ENCODE measurements around the gene PLCB1.

The PLCB1 gene

DNA sequence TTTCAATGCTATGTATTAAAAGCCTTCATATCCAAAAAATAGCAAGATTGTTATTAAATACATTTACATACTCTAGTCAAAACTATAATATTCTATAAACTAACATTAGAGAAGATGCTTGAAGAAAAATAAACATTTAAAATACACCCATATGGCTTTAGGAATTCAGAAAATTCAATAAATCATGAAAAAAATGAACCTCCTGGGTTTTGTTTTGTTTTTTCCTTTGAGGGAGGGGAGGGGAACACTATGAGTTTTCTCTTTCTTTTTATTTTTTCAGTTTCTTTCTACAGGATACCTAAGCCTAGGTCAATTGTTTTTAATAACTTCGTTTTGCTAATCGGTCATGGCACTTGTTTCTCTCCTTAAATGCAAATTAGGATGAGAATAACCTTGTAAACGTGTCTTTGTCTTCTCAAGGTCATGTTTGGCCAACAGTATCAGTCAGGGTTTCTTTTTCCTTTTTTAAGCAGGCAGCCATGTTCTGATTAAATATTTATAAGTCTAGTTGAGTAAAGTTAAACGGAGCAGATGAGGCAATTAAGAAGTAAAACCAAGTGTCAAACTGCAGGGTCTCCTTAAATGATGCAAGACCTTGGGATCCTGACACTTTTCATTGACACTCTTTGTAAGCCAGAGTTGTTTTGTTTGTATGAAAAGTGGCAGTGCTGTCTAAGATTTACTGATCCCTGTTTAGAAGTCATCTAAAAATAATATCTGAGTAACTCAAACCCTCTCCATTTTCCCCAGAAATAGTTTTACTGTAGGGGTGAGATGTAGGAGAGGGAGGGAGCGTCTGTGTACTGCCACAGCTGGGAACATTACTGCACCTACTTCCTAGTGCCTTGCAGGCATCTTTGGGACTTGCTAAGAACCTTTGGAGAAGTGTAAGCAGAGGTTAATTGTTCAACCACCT, 392.3 kb downstream of the PLCB1 start:
- no peak for DNase-seq

DNA sequence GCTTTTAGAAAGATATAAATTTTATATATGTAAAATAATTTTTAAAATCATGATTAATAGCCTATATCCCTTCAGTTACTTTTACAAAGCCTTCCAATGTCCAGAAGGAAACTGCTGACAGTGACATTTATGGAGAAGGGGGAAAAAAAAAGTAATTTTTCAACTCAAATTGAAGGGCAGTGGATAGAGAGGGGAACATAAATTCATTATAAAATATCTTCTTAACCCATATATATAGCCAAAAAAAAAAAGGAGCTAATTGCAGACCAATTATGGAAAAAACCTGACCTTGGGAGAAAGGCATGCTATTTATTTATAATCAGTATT, 392.9 kb downstream of the PLCB1 start:
- no peak for DNase-seq

DNA sequence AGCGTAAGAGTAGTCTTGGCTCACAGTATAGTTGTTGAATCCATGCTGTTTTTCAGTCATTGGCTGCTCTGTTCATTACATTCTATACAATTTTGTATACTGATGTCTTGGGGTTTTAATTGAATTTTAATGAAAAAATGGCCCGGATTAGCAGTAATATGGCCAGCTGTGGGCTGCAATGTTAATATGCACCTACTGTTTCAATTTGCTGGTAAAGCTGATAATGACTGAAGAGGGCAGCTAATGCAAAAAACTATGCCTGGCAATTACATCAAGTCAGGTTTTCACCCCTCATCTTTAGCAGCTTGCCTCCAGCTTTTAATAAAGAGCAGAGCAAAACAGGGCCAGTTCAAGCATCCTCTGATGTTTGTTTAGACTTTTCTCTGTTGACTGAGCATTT, 394.5 kb downstream of the PLCB1 start:
- DNase-seq = no peak

DNA sequence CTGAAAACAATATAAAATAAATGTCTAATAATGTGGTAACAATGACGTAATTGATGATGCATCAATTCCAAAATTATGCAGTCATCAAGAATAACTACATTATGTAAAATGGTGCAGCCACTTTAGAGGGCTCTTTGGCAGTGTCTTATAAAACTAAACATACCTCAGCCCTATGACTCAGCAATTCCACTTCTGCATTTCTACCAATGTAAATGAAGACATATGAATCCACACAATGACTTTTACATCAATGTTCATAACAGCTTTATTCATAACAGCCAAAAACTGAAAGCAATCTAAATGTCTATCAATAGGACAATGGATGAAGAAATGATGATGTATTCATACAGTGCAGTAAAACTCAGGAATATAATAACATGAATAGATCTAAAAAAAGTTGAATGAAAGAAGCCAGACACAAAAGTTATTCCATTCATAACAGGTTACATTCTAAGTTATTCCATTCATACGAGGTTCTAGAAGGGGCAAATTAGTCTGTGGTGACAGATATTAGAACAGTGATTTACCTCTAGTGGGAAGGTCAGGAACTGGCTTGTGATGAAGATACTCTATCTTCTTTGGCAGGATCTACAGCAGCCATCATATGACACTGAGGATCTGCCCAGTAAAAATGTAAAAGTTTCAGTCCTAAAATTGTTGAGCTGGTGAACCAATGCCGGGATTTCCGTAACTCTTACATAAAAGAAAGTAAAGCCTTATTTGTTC, 396.1 kb downstream of the PLCB1 start:
- no peak for DNase-seq

DNA sequence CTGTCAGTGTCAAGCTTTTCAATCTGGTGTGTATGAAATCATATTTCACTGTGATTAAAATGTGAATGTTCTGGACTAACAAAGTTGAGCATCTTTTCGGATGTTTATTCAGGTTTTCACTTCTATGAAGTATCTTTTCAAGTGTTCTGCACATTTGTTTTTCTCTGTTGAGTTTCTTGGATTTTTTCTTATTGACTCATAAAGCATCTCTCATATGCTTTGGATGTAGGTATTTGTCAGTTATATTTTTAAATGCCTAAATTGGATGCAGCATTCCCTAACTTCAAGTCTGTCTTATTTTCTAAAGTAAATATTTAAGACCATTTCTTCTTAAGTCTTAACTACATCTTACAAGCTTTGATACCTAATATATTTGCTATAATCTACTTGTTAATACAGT, 398.0 kb downstream of the PLCB1 start:
- no peak for DNase-seq

DNA sequence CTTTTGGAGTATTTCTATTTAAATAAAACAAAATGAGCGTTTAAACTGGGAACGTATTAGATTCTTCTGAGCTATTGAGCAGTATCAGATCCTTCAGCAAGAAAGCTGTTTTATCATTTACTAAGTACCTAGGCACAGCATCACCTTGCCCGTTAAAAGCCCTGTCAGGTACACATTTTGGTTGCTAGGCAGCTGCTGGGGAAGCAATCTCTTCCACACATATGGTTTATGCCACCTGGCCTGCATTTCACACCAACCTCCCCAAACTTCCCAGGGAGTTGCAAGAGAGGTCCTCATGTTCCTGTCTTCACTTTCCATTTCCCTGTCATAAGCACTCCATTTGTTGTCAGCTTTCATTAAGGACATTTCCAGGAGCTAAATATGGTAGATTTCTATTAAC, 400.1 kb downstream of the PLCB1 start:
- no peak for DNase-seq

DNA sequence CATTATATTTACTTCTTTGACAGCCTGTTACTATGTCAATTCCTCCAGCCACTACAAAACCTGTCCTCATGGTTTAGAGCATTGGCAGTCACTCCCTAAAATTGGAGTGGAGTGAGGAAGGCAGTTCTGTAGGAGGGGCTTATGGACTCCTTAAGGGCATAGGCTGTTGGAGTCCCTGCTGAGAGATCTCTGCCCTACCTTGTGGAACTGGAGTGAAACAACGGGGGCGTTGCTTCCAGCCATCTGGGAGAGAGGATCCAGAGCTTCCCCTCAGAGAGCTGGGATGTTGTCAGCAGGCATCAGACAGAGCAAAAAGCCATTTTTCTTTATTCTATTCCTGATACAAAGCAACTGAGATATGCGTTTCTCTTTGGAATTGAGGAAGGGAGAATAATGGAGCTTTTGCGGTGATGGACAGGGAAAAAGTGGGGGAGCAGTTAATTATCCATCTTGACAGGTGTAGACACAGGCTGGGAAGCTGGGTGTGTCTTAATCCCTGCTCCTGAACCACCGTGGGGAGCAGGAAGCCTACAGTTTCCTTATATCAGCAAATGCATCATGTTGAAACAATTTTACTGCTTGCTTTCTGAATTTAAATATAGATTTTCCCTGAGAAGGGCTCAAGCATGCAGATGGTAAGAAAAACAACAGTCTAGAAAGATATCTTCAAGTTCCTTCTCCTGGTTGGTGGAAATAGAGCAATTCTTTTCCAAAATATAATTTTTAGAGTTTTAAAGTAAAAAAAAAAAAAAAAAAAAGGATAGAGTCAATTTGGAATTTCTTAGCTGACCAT, 402.5 kb downstream of the PLCB1 start:
- DNase-seq = no peak

DNA sequence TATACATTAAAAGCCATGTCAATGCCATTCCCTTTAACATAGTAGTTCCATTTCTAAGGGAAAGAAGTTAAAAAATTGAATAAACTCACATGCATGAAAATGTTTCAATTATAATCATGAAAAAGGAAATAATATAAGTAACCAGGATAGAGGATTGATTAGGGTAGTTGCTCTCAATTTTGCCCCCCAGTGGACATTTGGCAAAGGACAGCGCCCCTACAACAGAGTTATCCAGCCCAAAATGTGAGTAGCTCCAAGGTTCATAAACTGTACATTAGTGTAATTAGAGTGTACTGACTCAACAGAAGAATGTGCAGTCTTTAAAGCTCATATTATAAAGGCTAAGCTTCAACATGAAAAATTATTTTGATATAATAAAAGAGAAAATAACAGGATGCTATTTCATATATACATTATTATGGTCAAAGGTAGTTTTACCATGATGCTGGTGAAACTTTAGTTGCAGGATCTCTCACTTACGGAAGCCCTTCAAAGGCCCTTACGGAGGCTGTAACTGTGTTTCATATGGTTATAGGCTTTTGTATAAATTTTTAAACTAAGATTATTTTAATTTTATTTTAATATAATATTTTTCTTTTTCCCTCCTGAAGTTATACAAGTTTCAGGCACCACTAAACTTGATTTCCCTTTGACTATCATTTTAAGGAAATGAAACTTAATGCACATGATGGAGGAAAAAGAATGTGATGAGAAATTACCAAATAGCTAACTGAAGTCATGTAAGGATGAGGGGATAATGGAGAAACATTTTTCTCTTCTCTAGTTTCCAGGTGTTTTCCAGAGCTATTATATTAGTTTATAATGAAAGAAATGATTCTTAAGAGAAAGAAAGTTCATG, 403.6 kb downstream of the PLCB1 start:
- DNase-seq = no peak

DNA sequence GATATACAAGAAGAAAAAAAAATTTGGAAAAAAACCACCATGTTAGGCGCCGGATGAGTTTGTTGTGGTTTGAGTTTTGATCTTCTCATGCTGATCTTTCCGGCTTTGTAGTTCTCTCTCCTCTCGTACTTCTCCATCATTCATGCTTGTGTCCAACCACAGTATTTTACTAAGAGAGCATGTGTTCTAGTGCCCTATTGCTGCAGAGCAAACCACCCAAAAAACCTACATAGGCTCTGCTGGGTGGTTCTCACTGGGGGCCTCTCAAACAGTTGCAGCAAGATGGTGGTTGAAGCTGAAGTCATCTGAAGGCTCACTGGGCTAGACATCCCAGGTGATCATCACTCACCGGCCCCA, 404.2 kb downstream of the PLCB1 start:
- no peak for DNase-seq

DNA sequence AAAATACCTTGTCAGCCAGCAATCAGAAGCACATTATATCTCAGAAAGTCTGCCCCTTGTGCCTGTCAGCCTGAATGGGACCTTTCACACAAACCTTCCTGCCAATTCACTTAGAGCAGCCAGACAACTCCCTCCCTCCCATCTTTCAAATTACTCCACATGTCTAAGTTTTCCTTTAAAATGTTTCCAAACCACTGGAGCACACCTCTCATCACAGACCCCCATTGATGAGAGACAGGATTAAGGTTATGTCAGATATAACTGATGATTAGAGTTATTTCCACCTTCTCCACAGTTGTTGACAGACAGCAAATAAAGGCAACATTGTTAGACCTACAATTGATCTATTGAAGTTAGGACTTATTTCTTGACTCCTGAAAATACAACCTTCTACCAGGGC, 408.4 kb downstream of the PLCB1 start:
- no peak for DNase-seq

DNA sequence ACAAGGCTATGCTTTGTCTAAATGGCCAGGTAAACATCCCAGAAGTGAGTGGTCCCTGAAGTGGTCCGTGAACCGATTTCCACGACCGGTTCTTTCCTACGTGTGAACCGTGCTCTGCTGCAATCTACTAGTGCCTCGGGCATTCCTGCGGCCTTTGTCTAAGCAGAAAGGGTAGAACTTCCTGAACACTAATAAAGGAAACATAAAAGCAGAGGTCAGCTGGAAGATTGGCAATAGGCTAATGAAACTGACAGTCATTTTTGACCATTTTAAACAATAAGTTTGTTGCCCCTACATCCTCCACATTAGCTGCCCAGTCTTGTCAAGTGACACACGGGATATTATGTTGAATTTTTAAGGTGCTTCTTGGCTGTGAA, 410.0 kb downstream of the PLCB1 start:
- DNase-seq = no peak

DNA sequence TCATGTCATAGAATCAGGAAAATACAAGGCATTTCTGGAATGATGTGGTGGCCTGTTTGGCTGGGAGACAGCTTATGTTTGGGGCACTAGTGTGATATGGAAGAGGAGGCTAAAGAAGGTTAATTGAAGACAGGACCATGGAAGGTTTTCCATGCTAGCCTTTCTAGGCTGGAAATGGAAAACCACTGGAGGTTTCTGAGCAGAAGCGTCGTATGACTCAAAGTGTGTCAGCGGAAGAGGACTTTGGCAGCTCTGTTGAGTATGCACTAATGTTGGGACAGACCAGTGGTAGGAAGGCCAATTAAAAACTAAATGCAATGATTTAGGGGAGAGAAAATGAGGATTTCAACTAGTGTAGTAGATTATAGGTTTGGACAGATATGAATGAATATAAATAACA, 413.1 kb downstream of the PLCB1 start:
- no peak for DNase-seq

DNA sequence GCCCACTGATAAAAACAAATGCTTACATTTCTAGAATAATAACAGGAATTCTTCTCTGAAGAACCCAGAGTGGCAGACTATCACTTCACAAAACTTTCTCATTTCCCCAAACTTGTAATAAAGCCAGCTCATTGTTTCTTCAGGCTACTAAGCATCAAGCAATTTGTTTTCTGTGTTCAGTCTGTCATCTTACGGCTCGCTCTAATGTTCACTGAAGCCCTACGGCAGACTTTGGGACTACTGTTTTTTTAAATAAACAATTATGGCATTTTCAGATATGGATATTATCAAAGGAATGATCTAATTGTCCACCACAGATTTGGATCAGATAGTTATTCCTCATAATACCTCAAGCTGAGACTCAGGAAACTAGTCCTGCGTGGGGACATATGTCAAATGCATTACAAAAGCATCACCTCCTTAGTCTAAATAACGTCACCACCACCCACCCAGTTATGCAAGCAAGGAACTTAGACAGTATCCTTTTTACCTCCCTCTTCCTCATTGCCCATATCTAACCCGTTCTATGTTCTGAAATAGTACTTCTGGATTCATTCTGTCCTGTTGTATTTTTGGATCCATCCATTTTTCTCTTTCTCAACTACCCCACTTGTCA, 415.1 kb downstream of the PLCB1 start:
- no peak for DNase-seq

DNA sequence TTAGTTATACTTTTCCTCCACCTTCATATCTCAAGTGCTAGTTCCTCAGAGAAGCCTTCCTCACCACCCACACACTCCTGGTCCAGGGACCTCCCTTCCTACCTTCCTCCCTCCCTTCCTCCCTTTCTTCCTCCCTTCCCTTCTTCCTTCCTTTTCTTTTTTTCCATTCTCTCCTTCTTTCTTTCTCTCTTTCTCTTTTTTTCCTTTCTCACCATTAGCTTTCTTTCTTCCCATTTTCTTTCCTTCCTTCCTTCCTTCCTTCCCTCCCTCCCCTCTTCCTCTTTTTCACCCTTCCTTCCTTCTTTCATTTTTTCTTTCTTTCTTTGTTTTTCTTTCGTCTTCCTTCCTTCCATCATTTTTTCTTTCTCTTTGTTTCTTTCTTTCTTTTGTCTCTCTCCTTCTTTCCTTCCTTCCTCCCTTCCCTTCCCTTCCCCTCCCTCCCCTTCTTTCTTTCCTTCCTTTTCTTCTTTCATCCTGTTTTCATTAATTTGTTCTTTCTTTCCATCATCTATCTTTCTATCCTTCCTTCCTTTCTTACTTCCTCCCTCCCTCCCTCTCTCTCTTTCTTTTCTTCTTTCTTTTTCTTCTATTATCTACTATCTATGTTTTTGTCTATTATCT, 416.0 kb downstream of the PLCB1 start:
- DNase-seq = no peak

DNA sequence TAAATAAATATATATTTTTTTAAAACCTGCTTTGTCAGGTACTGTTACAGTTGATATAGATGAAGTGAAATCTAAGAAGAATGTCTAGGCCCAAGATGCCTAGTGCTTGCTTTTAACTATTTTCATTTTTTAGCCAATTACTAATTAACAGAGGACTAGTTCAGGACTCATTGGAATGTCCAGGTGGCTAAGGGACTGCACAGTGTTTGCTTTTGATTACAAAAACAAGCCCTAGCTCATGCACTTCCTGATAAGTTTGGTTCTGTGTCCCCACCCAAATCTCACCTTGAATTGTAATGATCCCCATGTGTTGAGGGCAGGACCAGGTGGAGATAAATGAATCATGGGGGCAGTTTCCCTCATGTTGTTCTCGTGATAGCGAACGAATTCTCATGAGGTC, 417.1 kb downstream of the PLCB1 start:
- no peak for DNase-seq

DNA sequence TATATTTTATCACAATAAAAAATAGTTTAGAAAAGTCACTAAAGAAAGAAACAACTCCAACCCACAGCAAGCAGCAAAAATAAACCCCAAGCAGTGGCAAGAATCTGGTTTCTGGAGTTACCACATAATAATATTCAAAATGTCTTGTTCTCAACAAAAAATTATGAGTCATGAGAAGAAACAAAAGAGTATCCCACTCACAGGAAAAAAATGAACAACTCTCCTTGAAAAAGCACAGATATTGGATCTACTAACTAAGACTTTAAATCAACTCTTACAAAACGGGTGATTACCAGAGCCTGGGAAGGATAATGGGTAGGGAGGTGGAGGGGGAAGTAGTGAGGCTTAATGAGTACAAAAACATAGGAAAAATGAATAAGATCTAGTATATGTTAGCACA, 425.6 kb downstream of the PLCB1 start:
- no peak for DNase-seq

DNA sequence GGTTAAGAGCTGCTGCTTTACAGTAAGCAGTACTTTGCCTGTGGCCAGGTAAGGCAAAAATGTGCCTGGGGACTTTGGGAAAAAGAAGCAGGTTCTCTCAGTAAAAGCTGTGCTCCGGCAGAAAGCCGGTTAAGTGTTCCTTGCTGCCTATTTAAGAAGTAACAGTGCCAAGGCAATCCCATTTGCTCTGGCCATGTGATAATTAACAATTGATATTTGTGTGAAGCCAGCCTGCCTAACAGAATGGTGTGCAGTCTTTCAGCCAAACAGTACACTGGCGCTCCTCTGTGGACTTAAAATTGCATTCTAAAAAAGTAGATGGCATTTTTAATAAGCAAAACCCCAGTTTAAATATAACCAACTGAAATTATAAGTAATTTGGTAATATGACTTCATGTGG, 430.3 kb downstream of the PLCB1 start:
- DNase-seq = no peak

DNA sequence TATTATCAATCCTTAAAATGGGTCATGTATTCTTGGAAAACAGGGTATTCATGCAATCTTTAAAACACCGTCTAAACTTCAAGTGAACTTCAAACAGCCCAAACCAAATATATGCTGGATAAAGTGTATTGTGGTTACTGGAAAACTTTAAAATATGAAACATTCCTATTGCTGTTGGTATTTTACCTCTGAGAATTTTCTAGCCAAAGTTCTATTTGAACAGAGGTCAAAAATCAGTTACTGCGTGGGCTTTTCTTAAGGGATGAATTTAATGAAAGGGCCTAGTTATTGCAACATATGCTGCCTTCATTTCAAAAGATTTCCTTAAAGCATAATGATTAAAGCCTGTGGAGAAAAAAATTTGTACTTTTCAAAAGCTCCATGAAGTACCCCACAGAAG, 436.0 kb downstream of the PLCB1 start:
- DNase-seq = no peak

DNA sequence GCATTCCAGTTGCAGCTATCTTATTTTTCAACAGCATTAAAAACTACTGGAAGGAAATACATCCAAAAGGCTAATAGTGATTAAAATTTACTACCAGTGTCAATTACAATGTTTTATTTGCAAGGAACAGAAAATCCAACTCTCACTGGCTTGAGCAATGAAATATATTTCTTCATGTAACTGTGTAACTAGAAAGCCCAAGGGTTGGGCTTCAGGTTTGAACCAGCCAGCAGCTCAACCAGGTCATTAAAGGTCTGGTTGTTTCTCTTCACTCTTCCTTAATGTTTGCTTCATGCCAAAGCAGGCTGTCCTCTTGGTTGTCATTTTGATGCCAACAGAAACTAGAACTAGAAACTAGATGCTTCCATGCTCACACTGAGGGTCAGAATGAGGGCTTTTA, 437.7 kb downstream of the PLCB1 start:
- DNase-seq = no peak

DNA sequence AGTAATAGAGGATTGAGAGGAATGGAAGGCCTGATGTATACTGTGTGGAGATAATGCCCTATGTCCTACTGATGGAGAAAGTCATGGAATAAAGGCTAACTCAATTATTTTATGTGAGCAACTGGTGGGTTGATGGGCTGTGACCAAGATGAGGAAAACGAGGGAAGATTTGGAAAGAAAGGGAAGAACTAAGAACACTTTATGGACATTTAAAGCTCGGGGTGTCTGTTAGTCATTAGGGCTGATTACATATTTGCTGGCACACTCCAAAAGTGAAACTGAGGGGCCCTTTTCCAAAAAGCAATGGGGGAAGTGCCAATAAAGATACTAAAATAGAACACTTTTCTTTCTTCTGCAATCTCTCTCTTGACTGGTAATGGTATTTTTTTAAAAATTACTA, 439.5 kb downstream of the PLCB1 start:
- no peak for DNase-seq

DNA sequence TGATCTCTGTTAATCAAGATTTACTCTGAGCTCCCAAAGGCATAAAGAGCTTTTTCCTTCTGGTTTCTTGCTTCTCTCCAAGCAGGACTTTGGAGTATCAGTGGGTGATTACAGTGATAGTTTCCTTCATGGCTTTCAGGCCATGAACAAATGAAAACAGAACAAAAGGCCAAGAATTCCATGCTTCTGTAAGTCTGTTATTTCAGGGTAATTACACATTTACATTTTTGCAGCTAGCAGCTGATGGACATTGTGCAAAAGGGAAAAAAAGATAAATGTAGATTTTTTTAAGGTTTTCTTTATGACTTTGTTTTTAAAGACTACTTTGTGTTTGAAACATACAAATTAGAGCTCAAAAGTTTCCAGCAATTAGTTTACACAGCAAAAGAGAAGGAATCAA, 441.6 kb downstream of the PLCB1 start:
- DNase-seq = no peak

DNA sequence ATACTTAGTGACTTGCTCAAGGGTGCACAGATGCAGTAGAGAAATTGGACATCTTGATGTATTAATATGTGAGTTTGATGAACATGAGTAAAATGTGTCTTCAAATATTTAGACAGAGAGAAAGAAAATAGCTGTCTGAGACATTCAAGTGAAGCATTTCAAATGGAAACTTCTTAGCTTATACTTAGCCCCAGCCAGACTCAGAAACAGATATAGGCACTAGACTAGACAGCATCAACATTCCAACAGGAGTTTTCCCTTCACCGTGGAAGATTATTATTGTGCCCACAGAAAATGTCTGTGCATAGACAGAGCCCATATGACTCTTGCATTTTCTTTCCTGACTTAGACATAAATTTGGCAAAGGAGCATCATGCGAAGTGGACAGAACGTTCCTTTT, 443.0 kb downstream of the PLCB1 start:
- DNase-seq = no peak

Data from activated CD4-positive, CD25-positive, alpha-beta regulatory T cell treated with anti-CD3 and anti-CD28 coated beads, Interleukin-2, amount 50 U/mL, for 72 hours (primary cell).